Measurements from ENCODE around the gene OR1G1.
"Not testable (repeated sequence)": the region's sequence is repeated elsewhere in the genome, so short reads cannot be mapped to it uniquely, and the experiment has no call there.

The OR1G1 gene

DNA sequence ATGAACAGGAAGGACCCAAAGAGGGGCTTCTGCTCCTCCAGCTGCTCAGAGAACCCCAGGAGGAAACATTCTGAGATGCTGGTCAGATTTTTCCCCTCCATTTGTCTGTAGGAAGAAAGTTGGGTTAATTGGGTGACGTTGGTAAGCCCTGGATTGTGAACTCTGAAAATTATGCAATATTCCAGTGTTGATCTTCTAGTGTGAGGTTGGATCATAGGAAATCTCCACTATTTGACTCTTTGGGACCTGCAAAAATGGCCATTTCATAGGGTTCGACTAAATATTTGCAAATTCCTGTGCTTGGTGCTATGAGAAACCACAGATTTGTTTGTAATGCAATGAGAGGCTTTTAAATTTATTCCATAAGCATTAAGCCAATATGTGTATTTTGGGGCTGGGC lies at the start of gene OR1G1:
Gene OR1G1 (minus strand): TSS at position 101 of the 400 bp plus-strand sequence. CDS start 0 bp downstream, at position 101.
- no peak for DNase-seq

DNA sequence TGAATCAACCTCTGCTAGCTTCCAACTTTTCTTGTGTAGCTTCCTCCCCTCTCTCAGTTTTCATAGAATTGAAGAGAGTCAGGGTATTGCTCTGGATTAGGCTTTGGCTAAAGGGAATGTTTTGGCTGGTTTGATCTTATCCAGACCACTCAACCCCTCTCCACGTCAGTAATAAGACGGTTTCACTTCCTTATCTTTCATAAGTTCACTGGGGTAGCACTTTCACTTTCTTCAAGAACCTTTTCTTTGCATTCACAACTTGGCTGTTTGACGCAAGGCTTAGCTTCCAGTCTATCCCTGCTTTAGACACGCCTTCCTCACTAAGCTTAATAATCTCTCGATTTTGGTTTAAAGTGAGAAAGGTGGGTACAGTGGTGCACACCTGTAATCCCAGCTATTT lies 40.2 kb upstream of the OR1G1 start:
- DNase-seq, result no peak

DNA sequence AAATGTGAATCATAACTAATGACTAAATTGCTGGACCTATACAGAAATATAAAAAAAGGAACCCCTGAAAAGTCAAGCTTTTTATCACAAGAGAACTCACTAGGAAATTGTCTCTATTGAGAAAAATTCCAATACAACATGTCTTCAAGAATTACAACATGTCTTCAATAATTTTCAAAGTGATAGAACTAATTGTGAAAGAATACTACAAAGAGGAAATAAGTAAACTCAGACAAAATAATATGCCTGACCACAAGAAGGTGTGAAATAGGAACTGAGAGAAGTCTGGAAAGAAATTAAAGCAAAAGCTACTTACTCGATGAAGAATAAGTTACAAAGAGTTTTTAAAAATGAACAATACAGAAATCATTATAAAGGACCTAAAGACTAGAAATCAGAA lies 29.9 kb upstream of the OR1G1 start:
- DNase-seq, result no peak

DNA sequence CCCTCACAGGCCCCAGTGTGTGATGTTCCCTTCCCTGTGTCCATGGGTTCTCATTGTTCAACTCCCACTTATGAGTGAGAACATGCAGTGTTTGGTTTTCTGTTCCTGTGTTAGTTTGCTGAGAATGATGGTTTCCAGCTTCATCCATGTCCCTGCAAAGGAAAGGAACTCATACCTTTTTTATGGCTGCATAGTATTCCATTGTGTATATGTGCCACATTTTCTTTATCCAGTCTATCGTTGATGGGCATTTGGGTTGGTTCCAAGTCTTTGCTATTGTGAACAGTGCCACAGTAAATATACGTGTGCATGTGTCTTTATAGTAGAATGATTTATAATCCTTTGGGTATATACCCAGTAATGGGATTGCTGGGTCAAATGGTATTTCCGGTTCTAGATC lies 10.1 kb upstream of the OR1G1 start:
- not testable (repeated sequence) for DNase-seq

DNA sequence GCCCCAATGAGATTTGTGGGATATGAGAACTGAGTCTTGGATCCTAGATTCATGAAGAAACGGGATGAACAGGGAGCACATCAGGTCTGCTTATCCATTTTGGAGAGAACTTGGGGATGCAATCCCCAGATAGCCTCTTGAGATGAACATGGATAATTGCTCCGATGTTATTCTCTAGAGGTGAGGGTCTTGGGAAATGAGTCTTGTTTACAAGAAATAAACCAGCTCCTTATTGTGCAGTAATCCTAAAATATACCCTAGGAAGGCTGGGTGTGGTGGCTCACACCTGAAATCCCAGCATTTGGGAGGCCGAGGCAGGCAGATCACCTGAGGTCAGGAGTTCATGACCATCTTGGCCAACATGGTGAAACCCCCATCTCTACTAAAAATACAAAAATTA lies 23.0 kb downstream of the OR1G1 start, which contains the start of gene OR1D2:
Gene OR1D2 (minus strand): TSS at position 101 of the 400 bp plus-strand sequence. CDS start 11,426 bp downstream, outside the sequence.
- DNase-seq, result no peak

Data from AML-193 (cell line).